Esophagus muscularis mucosa (tissue), 4 donors: ENCODE measurements around the gene GPATCH3. TPM values are rescaled to one million over a fixed set of nuclear protein-coding genes. Genes with fewer than 3 reads are reported as not detected.
"Not testable (repeated sequence)": the region's sequence is repeated elsewhere in the genome, so short reads cannot be mapped to it uniquely, and the experiment has no call there.

Experiments
- DNase-seq: peaks from one replicate; pipeline ENCODE4 v3.0.0-alpha.2; 2017; ENCODE audit errors: extremely low spot score
- H3K27ac ChIP-seq, 4 donors: fragments of 200-600 bp; sonication (generic); replicated peaks in 1 of 4; 1 replicate in 3 of 4; 2 replicates in 1 of 4; pipeline ENCODE4 v1.5.1; 2016 to 2019; ENCODE audit warnings: mild to moderate bottlenecking in 1 of 4
- H3K27me3 ChIP-seq, 4 donors: fragments of 200-600 bp; sonication (generic); one replicate each; pipeline versions ENCODE4 v1.5.1 to v1.6.0; 2016 to 2019
- H3K36me3 ChIP-seq, 4 donors: fragments of 200-600 bp; sonication (generic); one replicate each; pipeline ENCODE4 v1.5.1; 2016 to 2019
- H3K4me1 ChIP-seq, 4 donors: fragments of 200-600 bp; sonication (generic); one replicate each; pipeline ENCODE4 v1.5.1; 2016 to 2019
- H3K4me3 ChIP-seq, 4 donors: fragments of 200-600 bp; sonication (generic); 1 replicate in 2 of 4; 2 replicates in 2 of 4; pipeline ENCODE4 v1.5.1; 2016 to 2019; ENCODE audit warnings: mild to moderate bottlenecking in 4 of 4, moderate library complexity in 1 of 4
- H3K9me3 ChIP-seq, 4 donors: fragments of 200-600 bp; sonication (generic); 1 replicate in 3 of 4; 2 replicates in 1 of 4; pipeline ENCODE4 v1.5.1; 2016 to 2019
- EP300 ChIP-seq: sonication (generic); formaldehyde crosslinking; IDR thresholded peaks from one replicate; pipeline ENCODE4 v1.6.1; 2017; ENCODE audit warnings: antibody characterized with exemption
- POLR2A ChIP-seq: fragments of 450-650 bp; IDR thresholded peaks from one replicate; pipeline ENCODE4 v1.6.1; 2017; ENCODE audit warnings: antibody characterized with exemption, moderate library complexity, mild to moderate bottlenecking, low read depth
- POLR2AphosphoS5 ChIP-seq, 2 donors: sonication (generic); formaldehyde crosslinking; IDR thresholded peaks; one replicate each; pipeline ENCODE4 v1.6.1; 2017; ENCODE audit warnings: antibody characterized with exemption in 2 of 2
- WGBS: methylation state at CpG from one replicate; pipeline ENCODE4 v1.1.5; 2018; 5-methylcytosine and 5-hydroxymethylcytosine counted together
- intact Hi-C: fragments of 100-400 bp; cut with DNase I; formaldehyde crosslinking; loops from one replicate; pipeline ENCODE4 v1.15.1; 2023
- total RNA-seq, 4 donors: library from RNA; depleted of rRNA; stranded (reverse); fragments of >200 nt; gene quantifications; one replicate each; pipeline versions ENCODE4 v1.1.0 to v1.2.1, GENCODE V29; 2016
- TF ChIP-seq, protein P1 (sequence below), 3 experiments: fragments of 200-600 bp in 2 of 3; fragments of 450-650 bp in 1 of 3; sonication (generic) in 2 of 3; IDR thresholded peaks; one replicate each; pipeline ENCODE4 v1.5.1; 2017 to 2019; ENCODE audit warnings: antibody characterized with exemption in 3 of 3, mild to moderate bottlenecking in 2 of 3, moderate library complexity in 1 of 3

Gene GPATCH3
- total RNA-seq, 4 donors from 2014 or later, result 7.5 to 17.0 (median 8.8) TPM

GRCh38 chr1:26852701-26853100 lies 47.6 kb downstream of the GPATCH3 start:
- intact Hi-C loops, result loop anchor here (1.0 kb wide), 1 partner anchor 27 kb away; no protein-coding TSS in a partner anchor
- H3K36me3 ChIP-seq, result peaks cover 25 to 98% (median 97%) of the 10 kb centered on the region in 4 donors
- 74% methylated on average over 9 of the region's 9 CpGs for WGBS

GRCh38 chr1:26851106-26851684 lies 49.1 kb downstream of the GPATCH3 start:
- intact Hi-C loops, result no loop called here
- no peak overlapping the region for H3K27ac ChIP-seq
- H3K9me3 ChIP-seq, result no peaks in the 10 kb centered on the region
- peaks cover 32 to 96% (median 93%) of the 10 kb centered on the region in 4 donors for H3K36me3 ChIP-seq
- TF ChIP-seq, protein P1, sequence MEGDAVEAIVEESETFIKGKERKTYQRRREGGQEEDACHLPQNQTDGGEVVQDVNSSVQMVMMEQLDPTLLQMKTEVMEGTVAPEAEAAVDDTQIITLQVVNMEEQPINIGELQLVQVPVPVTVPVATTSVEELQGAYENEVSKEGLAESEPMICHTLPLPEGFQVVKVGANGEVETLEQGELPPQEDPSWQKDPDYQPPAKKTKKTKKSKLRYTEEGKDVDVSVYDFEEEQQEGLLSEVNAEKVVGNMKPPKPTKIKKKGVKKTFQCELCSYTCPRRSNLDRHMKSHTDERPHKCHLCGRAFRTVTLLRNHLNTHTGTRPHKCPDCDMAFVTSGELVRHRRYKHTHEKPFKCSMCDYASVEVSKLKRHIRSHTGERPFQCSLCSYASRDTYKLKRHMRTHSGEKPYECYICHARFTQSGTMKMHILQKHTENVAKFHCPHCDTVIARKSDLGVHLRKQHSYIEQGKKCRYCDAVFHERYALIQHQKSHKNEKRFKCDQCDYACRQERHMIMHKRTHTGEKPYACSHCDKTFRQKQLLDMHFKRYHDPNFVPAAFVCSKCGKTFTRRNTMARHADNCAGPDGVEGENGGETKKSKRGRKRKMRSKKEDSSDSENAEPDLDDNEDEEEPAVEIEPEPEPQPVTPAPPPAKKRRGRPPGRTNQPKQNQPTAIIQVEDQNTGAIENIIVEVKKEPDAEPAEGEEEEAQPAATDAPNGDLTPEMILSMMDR (IDR thresholded peaks at IDR 0.05), result no peak
- TF ChIP-seq EP300 (no peak), POLR2A (no peak)
- H3K27me3 ChIP-seq, result no peaks in the 10 kb centered on the region
- 91% methylated on average over 12 of the region's 12 CpGs for WGBS
- H3K4me1 ChIP-seq, result peaks cover 2 to 28% (median 22%) of the 10 kb centered on the region in 4 donors
- no peak for DNase-seq
- H3K4me3 ChIP-seq, result no peak overlapping the region

More at GRCh38 chr1:26852701-26853100, 47.6 kb downstream of the GPATCH3 start:
- Histone ChIP-seq H3K4me3 (no peak overlapping the region), H3K4me1 (peaks cover 2 to 28% (median 22%) of the 10 kb centered on the region in 4 donors), H3K9me3 (no peaks in the 10 kb centered on the region), H3K27ac (no peak overlapping the region), H3K27me3 (no peaks in the 10 kb centered on the region)
- TF ChIP-seq EP300 (no peak), POLR2A (no peak), POLR2AphosphoS5 (IDR thresholded peaks at IDR 0.05) (no peak)
- TF ChIP-seq, protein P1 (IDR thresholded peaks at IDR 0.05), result no peak
- DNase-seq, result no peak

GRCh38 chr1:26848941-26849774 lies 51.1 kb downstream of the GPATCH3 start:
- no peak overlapping the region for H3K4me3 ChIP-seq
- no peak for DNase-seq
- H3K27ac ChIP-seq, result peak overlapping the region; percentile 42 to 71 (median 64)
- peaks cover 2 to 28% (median 22%) of the 10 kb centered on the region in 4 donors for H3K4me1 ChIP-seq
- WGBS, result 53% methylated on average over 7 of the region's 10 CpGs
- no peaks in the 10 kb centered on the region for H3K9me3 ChIP-seq
- no peaks in the 10 kb centered on the region for H3K27me3 ChIP-seq
- intact Hi-C loops, result no loop called here
- TF ChIP-seq, protein P1 (IDR thresholded peaks at IDR 0.05), result no peak
- TF ChIP-seq POLR2AphosphoS5 (IDR thresholded peaks at IDR 0.05), result peak; percentile 34 to 59
- peaks cover 32 to 83% (median 75%) of the 10 kb centered on the region in 4 donors for H3K36me3 ChIP-seq

DNA sequence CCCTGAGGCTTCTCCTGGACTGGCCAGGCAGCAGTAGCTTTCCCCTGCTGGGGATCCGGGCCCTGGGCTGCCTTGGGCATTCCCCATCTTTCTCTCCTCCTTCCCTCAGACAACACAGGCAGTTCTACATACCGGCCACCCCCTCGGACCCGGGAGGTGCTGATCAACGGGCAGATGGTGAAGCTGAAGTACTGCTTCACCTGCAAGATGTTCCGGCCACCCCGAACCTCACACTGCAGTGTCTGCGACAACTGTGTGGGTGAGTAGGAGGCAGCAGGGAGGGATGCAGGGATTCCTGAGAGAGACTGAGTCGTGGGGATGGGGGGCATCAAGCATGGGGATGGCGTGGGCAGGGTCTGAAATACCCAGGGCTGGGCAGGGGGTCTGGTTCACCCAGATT lies 51.8 kb downstream of the GPATCH3 start:
- H3K27me3 ChIP-seq, result no peaks in the 10 kb centered on the region
- no peak for DNase-seq
- no peak overlapping the region for H3K4me3 ChIP-seq
- TF ChIP-seq POLR2AphosphoS5 (IDR thresholded peaks at IDR 0.05), result no peak
- TF ChIP-seq EP300, result no peak
- TF ChIP-seq POLR2A, result no peak
- TF ChIP-seq, protein P1 (IDR thresholded peaks at IDR 0.05), result no peak
- H3K4me1 ChIP-seq, result peaks cover 2 to 28% (median 21%) of the 10 kb centered on the region in 4 donors
- intact Hi-C loops, result no loop called here
- no peaks in the 10 kb centered on the region for H3K9me3 ChIP-seq
- peaks cover 37 to 83% (median 75%) of the 10 kb centered on the region in 4 donors for H3K36me3 ChIP-seq
- peak overlapping the region; percentile 42 to 71 (median 64) for H3K27ac ChIP-seq
- WGBS, result 88% methylated on average over 7 of the region's 10 CpGs

DNA sequence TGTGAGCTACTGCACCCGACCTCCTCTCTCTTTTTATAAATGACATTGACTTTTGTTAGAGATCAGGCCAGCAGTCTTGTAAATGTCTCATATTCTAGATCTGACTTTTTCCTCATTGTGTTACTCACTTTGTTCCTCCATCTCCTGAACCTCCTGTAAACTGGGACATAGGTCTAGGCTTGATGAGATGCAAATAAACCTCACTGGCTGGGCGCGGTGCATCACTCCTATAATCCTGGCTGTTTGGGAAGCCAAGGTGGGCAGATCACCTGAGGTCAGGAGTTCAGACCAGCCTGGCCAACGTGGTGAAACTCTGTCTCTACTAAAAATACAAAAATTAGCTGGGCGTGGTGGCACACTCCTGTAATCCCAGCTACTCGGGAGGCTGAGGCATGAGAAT lies 52.4 kb downstream of the GPATCH3 start:
- intact Hi-C loops, H3K4me3 ChIP-seq, H3K9me3 ChIP-seq, DNase-seq, H3K27me3 ChIP-seq: not testable (repeated sequence)
- H3K27ac ChIP-seq, result peak overlapping the region in 1 of 4 donors; percentile 69
- H3K4me1 ChIP-seq, result peaks cover 0 to 23% (median 18%) of the 10 kb centered on the region in 4 donors
- 95% methylated on average over 6 of the region's 6 CpGs for WGBS
- peaks cover 41 to 85% (median 77%) of the 10 kb centered on the region in 4 donors for H3K36me3 ChIP-seq
